HG02840 (cell line): Measurements from ENCODE around the gene NDUFAB1.
"Not testable (repeated sequence)": the region's sequence is repeated elsewhere in the genome, so short reads cannot be mapped to it uniquely, and the experiment has no call there.

Experiments used
- ATAC-seq: cut with Tn5 transposase; IDR thresholded peaks from one replicate; pipeline ENCODE4 v1.9.1; 2021; ENCODE audit warnings: mild to moderate bottlenecking, moderate library complexity, moderate number of reproducible peaks; ENCODE audit not compliant: unreplicated experiment, low FRiP score

The NDUFAB1 gene

DNA sequence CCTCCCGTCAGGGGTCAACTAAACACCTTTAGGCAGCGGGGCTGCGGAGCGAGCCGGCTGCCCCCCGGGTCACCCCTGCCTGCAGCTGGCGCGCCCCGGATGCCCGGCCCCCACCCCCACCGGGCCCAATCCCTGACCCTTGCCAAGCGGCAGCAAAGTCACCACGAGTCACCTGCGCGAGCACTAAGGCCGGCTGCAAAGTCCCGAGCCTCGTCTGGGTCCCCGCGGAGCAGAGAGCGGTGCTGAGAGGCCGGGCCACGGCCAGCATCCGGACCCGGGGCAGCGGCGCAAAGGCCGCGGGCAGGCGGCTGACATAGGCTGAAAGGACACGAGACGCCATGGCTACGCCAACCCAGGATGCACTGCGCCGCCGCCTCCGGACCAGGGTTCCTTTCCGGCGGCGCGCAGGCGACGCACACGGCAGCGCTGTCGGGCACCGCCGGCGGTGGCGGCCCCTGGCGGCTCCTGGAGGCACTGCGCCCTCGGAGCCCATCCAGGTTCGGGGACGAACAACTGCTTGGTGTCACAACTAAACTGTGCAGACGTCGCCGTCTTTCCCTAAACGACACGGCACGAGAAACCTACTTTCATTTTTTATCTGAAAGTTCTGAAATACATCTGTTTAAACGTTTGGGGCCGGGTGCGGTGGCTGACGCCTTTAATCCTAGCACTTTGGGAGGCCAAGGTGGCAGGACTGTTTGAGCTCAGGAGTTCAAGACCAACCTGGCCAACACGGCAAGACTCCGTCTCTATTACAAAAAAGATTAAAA lies at the start of gene NDUFAB1:
TSS of gene NDUFAB1 (minus strand) at position 366 of the 770 bp plus-strand sequence. CDS start at position 340, 26 bp downstream.
- ATAC-seq = peak; percentile 90

DNA sequence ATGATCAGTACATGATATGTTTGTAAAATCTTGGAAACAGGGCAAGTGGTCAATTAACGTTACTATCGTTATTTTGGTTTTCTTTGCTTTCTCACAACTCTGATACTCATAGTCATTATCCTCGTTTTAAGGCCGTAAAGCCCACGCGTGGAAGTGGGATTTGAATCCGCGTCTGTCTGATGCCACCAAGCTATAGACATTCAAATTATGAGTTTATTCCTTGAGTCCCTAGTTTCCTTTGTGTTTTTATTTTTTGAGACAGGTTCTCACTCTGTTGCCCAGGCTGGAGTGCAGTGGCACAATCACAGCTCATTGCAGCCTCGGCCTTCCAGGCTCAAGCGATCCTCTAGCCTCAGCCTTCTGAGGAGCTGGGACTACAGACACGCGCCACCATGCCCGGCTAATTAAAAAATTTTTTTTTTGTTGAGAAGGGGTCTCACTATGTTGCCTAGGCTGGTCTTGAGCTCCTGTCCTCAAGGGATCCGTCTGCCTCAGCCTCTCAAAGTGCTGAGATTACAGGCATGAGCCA lies 46.2 kb upstream of the NDUFAB1 start:
- ATAC-seq = no peak

DNA sequence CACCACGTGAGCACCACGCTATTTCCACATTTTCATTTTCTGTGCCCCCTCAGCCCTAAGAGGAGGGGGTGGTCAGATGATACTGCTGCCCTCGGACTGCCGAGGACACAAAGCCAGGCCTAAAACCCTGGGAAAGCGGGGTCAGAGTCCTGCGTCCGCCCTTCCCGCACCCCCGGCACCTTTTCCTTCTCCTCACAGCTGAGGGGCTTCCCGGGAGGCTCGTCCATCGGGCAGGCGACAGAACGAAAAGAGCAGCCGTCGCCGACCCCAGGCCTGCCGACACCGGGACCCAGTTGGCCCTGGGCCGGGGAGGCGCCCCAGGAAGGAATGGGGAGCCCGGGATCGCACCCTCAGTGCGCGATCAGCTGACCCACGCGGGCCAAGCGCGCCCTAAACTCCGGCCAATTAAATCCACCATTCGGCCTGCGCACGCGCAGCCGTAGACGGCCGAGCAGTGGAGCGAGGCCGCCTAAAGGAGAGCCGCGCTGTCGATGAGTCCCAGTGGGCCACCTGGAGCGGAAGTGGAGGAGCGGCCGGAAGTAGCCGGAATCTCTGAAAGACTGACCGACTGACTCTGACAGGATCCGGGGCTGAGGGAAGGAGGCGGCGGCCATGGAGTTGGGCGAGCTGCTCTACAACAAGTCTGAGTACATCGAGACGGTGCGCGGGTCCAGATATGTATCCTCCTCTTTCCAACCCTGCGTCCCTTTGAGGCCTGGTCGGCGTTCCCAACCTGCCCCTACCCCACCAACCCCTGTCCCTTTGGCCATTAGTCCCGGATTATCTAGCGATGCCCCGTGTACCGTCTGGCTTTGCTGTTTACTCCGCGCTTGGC lies 45.0 kb upstream of the NDUFAB1 start, which contains the start of the genes DCTN5 and PALB2:
TSS of gene DCTN5 (plus strand) at position 536 of the 835 bp plus-strand sequence. CDS start at position 613, 77 bp downstream.
TSS of gene PALB2 (minus strand) at position 380 of the 835 bp plus-strand sequence. CDS start at position 227, 153 bp downstream.
- ATAC-seq = peak; percentile 97

DNA sequence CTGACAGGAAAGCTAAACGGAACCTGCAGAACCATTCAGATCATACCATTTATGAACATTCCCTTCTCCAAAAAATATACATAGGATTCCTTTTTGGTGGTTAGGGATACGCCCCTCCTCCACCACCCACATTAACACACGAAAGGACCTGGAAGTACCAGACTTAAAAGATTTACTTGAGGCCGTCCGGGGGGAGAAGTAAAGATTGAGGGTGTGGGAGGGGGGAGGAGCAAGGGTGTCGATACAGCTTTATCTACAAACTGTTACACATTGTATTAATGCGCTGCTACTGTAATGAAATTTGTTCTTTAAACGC lies 44.5 kb upstream of the NDUFAB1 start:
- no peak for ATAC-seq

DNA sequence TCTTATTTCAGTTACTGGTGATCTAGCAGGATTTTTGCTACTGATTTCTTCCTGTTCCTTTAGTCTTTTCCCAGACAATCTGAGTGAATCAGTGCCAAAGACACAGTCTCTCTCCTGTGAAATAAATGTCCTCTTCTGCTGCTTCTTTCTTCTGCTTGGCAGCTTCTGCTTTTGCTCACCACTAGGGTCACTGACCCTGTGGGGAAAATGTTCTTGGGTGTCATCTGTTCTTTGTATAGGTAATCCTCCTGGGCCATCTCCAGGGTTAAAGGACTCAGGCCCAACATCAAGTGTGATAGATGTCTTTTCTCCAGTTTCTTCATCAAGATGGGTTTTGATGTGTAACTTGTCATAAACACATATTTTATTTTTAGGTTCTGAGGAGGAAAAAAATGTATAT lies 39.8 kb upstream of the NDUFAB1 start:
- ATAC-seq = no peak

DNA sequence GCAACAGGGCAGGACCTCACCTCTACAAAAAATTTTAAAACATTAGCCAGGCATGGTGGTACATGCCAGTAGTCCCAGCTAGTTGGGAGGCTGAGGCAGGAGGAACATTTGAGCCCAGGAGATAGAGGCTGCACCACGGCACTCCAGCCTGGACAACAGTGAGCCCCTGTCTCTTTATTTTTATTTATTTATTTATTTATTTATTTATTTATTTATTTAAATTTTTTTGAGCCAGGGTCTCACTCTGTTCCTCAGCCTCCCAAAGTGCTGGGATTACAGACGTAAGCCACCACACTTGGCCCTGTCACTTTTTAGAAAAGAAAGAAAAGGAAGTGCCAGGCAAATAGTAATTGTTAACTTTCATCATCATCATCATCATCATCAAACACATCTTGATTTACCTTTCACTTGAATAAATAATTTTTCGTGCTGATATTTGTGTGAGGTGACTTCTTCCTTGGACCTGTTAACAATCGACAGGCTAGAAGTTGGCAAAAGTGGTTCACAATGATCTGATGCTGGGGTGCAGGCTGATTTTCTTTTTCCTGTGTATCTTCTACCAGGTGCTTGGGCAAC lies 38.4 kb upstream of the NDUFAB1 start:
- no peak for ATAC-seq

DNA sequence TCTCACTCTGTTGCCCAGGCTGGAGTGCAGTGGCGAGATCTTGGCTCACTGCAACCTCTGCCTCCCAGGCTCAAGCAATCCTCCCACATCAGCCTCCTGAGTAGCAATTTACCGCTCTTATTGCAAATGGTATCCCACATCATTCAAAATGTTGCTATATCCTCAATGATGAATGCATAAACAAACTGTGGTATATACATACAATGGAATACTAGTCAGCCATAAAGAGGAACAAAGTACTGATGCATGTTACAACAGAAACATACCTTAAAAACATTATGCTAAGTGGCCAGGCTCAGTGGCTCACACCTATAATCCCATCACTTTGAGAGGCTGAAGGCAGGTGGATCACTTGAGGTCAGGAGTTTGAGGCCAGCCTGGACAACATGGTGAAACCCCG lies 35.8 kb upstream of the NDUFAB1 start:
- ATAC-seq = not testable (repeated sequence)

DNA sequence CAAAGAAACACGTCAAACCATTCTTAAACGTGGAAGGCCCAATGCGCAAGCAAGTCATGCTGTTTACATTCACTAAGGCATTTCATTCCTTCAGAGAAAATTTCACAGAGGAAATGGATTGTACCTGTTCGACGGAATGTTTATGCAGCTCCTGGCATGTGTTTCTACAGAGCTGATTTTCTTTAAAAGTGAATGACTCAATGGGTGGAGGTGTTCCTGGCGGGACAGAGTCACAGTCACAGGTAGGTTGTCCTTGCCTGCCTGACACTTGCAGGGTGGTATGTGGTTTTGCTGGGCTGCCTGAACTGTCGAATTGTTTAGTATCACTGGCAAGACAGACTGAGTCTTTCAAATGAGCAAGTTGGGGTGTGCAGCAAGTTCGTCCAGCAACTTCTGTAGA lies 33.4 kb upstream of the NDUFAB1 start:
- ATAC-seq = no peak

DNA sequence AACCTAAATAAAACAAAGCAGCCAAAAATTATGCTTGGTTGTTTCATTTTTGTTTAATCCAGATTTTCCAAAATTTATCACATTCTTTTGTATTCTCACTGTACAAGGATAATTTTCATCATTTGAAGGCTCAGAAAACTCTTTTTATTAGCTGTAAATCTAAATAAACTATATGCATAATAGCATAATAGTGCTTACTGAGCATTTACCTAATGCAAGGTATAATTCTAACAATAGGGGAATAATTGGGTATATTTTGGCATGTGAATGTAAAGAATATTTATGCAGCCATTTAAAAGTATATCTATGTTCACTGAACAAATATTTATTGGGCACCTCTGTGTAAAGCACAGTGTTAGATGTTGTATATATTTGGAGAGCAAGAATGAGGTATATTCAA lies 28.0 kb upstream of the NDUFAB1 start:
- ATAC-seq = no peak

DNA sequence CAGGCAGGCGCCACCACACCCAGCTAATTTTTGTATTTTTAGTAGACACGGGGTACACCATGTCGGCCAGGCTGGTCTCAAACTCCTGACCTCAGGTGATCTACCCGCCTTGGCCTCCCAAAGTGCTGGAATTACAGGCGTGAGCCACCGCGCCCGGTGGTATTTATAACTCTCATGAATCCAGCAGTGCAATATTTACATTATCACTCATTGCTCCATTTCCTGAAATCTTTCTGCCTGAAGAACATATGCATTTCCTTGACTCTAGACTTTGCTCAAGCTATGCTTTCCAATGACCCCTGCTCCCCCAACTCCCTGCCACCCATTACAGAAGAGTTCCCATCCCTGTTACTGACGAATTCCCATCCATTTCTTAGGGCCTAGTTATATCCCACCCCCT lies 19.7 kb upstream of the NDUFAB1 start:
- no peak for ATAC-seq

DNA sequence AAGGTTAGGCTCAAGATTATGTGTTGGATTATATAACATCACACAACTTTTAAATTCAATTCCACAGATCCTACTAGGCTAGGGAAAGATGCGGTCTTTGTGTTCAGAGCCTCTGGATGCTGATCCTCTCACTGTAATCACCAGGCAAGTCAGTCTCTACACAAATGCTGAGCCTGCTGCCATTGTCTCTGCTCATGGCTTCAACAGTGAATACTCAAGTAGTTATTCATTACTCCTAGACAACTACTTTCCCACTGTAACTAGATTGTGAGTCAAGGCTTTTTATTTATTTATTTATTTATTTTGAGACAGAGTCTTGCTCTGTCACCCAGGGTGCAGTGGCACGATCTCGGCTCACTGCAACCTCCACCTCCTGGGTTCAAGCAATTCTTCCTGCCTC lies 15.8 kb upstream of the NDUFAB1 start:
- no peak for ATAC-seq

DNA sequence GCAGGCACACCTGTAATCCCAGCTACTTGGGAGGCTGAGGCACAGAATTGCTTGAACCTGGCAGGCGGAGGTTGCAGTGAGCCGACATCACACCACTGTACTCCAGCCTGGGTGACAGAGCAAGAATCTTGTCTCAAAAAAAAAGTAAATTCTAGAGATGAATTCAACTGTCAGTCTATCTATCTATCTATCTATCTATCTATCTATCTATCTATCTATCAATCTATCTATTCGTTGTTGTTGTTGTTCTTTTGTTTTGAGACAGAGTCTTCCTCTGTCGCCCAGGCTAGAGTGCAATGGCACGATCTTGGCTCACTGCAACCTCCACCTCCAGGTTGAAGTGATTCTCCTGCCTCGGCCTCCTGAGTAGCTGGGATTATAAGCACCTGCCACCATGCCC lies 14.8 kb upstream of the NDUFAB1 start:
- ATAC-seq = not testable (repeated sequence)

DNA sequence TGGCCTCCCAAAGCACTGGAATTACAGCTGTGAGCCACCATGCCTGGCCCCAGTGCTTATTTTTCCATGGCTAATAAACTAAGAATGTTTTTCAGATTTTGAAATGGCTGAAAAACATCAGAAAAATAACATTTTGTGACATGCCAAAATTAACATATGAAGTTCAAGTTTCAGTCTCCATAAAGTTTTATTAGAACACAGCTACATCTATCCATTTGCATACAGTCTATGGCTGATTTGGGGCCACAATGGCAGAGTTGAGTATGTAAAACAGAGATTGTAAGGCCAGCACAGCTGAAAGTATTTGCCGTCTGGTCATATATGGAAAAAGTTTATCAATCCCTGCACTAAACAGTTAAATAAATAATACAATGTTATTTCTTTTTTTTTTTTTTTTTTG lies 13.8 kb upstream of the NDUFAB1 start:
- ATAC-seq = no peak

DNA sequence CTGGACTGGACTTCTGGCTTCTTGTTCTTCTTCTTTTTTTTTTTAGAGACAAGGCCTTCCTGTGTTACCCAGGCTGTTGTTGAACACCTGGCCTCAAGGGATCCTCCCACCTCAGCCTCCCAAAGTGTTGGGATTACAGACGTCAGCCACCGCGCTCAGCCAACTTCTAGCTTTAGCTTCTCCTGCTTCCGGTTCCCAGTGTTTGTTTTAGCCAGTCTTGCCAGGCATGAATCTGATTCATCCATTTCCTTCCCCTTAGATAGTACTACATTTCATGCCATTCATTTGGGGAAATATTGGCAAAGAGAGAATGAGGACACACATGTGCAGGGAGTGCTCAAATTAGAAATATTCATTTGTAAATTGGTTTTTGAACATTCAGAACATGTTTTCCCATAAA lies 12.1 kb upstream of the NDUFAB1 start:
- ATAC-seq = no peak

DNA sequence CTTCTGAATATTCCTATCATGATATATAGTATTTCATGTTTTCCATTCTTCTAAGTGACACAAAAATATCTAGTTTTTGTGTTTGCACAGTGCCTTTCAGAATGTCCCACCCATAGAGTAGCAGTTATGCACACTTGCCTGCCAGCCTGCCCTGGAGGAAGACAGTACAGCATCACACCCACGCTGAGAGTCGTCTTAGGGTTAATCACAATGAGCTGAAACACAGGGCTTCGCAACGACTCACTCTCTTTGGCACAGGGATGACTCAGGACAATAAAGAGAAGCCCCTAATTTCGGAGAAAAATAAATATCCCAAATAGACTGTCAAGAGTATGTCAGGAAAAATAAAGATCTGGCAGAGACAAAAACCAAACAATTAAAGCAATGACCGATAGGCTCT lies 11.6 kb upstream of the NDUFAB1 start:
- ATAC-seq = no peak

DNA sequence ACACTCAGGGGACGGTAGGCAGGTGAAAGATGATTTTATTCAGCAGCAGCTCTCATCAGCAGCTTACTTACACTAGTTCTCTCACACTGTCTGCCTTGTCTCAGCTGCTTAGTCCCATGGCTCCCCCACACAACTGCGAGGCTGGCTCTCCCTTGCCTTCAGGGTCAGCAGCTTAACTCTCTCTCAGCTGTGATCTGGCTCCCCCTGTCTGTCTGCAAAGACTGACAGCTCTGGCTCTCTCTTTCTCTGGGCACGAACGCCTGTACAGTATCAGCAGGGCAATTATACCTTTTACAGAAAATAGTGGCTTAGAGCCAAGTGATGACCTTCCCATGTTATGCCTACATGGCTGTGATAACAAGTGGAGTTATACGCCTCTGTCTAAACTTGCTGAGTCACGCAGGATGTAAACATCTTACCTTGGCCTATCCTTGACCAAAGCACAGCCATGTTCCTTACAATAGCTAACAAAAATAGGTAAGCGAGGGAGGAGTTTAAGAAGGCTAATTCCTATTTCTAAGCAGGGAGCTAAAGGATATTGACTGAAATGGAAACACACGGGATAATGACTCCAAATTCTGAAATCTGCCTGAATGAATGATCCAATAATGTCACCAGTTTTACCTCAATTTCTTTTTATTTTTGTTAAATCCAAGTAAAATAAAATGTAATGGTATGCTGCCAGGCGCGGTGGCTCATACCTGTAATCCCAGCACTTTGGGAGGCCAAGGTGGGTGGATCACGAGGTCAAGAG lies 1.1 kb upstream of the NDUFAB1 start:
- ATAC-seq = no peak

DNA sequence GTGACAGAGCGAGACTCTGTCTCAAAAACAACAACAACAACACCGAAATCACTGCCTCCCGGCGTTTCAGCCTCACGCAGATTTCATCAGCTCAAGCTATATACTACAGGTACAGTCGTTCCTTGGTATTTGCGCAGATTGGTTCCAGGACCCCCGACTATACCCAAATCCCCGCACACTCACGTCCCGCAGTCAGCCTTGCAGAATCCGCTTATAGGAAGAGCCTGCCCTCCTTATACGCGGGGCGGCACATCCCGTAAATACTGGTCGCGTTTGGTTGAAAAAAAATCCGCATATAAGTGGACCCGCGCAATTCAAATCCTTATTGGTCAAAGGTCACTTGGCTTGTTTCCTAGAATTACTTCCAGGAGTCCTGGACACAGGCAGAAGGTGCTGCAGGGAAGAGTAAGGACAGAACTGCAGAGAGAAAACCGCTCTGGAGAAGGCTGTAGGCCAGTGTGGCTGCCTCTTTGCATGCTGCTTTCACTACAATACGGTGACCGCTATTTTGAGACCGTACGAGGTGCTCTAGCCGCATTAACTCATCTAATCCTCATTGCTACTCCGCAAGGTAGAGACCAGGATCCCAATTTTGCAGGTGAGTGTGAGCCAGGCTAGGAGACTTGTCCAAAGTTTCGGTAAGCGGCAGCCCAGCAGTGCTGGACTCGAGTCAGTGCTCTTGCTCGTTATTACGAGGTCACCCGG lies 718 bp downstream of the NDUFAB1 start:
- ATAC-seq = no peak

DNA sequence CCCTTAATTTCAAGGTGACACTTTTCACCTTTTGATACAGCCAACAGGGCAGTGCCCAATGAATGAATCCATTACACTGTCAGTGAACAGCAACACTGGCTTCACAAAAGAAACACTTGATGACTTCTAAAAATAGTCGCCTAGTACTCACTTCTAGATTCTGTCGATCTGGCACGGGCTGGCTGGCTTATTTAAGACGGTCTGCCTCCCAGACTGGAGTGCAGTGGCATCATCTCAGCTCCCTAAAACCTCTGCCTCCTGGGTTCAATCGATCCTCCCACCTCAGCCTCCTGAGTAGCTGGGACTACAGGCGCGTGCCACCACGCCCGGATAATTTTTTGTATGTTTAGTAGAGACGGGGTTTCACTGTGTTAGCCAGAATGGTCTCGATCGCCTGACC lies 1.9 kb downstream of the NDUFAB1 start:
- no peak for ATAC-seq

DNA sequence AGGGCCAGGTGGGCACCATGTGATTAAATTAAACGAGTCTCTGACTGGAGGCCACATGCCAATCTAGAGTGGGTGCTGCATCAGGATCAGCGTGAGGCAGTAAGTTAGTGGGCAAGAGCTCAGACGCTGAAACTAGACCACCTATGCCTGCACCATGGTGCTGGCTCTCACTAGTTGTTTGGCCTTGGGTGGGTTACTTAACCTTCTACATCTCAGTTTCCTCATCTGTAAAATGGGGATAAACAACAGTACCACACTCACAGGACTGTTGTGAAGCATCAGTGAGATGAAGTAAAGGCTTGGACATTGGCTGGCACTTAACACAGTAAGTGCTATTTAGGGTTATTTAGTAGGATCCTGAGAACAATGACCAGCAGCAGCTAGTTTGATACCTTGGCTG lies 5.9 kb downstream of the NDUFAB1 start:
- no peak for ATAC-seq

DNA sequence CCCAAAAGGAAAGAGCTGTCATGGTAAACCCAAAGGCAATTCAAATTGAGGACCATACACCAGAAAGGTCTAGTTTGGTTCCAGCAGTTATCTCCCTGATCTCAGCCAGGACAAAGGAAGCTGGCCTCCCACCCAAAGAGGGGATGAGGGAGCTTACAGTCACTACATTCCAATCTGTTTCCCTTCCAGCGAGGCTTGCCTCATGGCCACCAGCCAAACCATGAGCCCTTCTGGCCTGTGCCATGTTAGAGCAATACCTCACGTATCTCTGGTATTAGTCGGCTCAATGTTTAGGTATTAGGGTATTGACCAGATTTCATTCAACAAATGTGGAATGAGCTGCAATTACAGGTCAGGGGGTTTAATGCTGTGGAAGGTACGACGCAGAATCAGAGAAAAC lies 8.4 kb downstream of the NDUFAB1 start:
- no peak for ATAC-seq
